KMS-11 (cell line): Measurements from ENCODE around the gene EVX1.

Experiments used
- H2AFZ ChIP-seq: fragments of 200-600 bp; sonication (generic); 2 replicates; pipeline ENCODE4 v1.6.1; 2016; ENCODE audit warnings: antibody characterized with exemption, mixed run types, low read depth
- H3K27ac ChIP-seq: fragments of 200-600 bp; sonication (generic); 2 replicates; pipeline ENCODE4 v1.6.1; 2016; ENCODE audit warnings: mild to moderate bottlenecking, mixed run types
- H3K27me3 ChIP-seq: fragments of 200-600 bp; sonication (generic); 2 replicates; pipeline ENCODE4 v1.6.1; 2017; ENCODE audit warnings: mild to moderate bottlenecking, low read depth, mixed run types, moderate library complexity; ENCODE audit not compliant: insufficient read depth
- H3K36me3 ChIP-seq: fragments of 200-600 bp; sonication (generic); 2 replicates; pipeline ENCODE4 v1.6.1; 2017; ENCODE audit warnings: mild to moderate bottlenecking, mixed run types; ENCODE audit not compliant: insufficient read depth
- H3K4me1 ChIP-seq: fragments of 200-600 bp; sonication (generic); 2 replicates; pipeline ENCODE4 v1.6.1; 2016; ENCODE audit warnings: mild to moderate bottlenecking, low read depth, mixed run types; ENCODE audit not compliant: poor library complexity, severe bottlenecking
- H3K4me2 ChIP-seq: fragments of 200-600 bp; sonication (generic); 2 replicates; pipeline ENCODE4 v1.7.0; 2016; ENCODE audit warnings: mild to moderate bottlenecking, mixed run types
- H3K4me3 ChIP-seq: fragments of 200-600 bp; sonication (generic); IDR thresholded peaks from 2 replicates; pipeline ENCODE4 v1.6.1; 2017; ENCODE audit warnings: low read depth, low read length, mixed read lengths; ENCODE audit not compliant: insufficient read depth
- H3K79me2 ChIP-seq: fragments of 200-600 bp; sonication (generic); 2 replicates; pipeline ENCODE4 v1.6.1; 2016; ENCODE audit warnings: low read depth, mixed run types; ENCODE audit not compliant: insufficient read depth
- H3K9ac ChIP-seq: fragments of 200-600 bp; sonication (generic); 2 replicates; pipeline ENCODE4 v1.6.1; 2016; ENCODE audit warnings: mild to moderate bottlenecking, mixed run types
- H4K20me1 ChIP-seq: fragments of 200-600 bp; sonication (generic); 2 replicates; pipeline ENCODE4 v1.6.1; 2016; ENCODE audit warnings: mild to moderate bottlenecking, mixed run types; ENCODE audit not compliant: insufficient read depth
- TF ChIP-seq, protein P1 (sequence below): fragments of 200-600 bp; sonication (generic); conservative IDR thresholded peaks from 2 replicates; pipeline ENCODE4 v1.6.1; 2017; ENCODE audit warnings: low read depth, mild to moderate bottlenecking, antibody characterized with exemption, low read length, moderate library complexity, mixed read lengths

EVX1 gene

DNA sequence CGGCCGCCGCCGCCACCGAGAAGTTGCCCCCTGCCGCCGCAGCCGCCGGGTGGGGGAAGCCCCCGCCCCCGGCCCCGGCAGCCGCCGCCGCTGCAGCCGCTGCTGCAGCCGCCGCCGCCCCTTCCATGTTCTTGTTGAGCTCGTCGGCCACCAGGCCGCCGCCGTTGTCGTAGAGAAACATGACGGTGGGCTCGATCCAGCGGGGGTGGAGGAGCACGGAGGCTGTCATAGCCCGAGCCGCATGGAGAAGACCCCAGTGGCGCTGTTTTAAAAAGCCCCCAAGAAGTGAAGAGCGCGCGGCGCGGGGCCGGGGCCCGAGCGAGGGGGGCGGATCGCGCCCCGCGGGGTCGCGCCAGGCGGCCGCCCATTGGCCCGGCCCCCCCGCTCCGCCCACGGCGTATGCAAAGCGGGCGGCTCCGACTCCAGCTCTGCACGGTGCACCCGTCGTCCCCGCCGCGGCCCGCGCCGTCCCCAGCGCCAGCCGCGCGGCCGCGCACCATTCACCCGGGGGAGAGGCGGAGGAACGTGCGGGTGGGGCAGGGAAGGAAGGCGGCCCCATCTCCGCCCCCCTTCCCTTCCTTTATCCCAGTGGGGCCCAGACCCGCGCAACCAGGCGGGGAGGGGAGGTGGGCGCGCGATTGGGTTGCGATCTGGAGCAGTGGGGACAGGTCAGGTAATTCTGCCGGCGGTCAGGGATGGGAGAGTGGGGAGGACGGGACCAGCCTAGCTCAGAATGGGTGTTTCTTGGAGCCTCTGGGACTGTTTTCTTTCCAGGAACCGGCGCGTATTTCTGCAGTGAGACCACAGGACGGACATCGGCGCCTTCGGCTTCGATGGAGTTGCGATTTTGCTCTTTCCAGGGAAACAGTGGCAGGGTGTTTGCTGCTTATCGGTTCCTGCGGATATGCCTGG, 42.5 kb upstream of the EVX1 start, which contains the start of gene HOXA13:
TSS of gene HOXA13 (minus strand) at position 243 of the 912 bp plus-strand sequence. CDS start at position 229, 14 bp downstream.
- TF ChIP-seq, protein P1, sequence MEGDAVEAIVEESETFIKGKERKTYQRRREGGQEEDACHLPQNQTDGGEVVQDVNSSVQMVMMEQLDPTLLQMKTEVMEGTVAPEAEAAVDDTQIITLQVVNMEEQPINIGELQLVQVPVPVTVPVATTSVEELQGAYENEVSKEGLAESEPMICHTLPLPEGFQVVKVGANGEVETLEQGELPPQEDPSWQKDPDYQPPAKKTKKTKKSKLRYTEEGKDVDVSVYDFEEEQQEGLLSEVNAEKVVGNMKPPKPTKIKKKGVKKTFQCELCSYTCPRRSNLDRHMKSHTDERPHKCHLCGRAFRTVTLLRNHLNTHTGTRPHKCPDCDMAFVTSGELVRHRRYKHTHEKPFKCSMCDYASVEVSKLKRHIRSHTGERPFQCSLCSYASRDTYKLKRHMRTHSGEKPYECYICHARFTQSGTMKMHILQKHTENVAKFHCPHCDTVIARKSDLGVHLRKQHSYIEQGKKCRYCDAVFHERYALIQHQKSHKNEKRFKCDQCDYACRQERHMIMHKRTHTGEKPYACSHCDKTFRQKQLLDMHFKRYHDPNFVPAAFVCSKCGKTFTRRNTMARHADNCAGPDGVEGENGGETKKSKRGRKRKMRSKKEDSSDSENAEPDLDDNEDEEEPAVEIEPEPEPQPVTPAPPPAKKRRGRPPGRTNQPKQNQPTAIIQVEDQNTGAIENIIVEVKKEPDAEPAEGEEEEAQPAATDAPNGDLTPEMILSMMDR = no peak
- peak within 1 kb of the TSS; percentile 62 for H2AFZ ChIP-seq
- no peaks in the 10 kb centered on the region for H3K27me3 ChIP-seq
- H3K4me3 ChIP-seq = no peak within 1 kb of the TSS
- H3K36me3 ChIP-seq = no peaks in the 10 kb centered on the region
- no peak within 1 kb of the TSS for H3K9ac ChIP-seq
- H3K4me2 ChIP-seq = peak within 1 kb of the TSS; percentile 44
- peaks cover 3% of the 10 kb centered on the region for H3K4me1 ChIP-seq
- H4K20me1 ChIP-seq = no peaks in the 10 kb centered on the region
- H3K79me2 ChIP-seq = no peaks in the 10 kb centered on the region
- no peak within 1 kb of the TSS for H3K27ac ChIP-seq

DNA sequence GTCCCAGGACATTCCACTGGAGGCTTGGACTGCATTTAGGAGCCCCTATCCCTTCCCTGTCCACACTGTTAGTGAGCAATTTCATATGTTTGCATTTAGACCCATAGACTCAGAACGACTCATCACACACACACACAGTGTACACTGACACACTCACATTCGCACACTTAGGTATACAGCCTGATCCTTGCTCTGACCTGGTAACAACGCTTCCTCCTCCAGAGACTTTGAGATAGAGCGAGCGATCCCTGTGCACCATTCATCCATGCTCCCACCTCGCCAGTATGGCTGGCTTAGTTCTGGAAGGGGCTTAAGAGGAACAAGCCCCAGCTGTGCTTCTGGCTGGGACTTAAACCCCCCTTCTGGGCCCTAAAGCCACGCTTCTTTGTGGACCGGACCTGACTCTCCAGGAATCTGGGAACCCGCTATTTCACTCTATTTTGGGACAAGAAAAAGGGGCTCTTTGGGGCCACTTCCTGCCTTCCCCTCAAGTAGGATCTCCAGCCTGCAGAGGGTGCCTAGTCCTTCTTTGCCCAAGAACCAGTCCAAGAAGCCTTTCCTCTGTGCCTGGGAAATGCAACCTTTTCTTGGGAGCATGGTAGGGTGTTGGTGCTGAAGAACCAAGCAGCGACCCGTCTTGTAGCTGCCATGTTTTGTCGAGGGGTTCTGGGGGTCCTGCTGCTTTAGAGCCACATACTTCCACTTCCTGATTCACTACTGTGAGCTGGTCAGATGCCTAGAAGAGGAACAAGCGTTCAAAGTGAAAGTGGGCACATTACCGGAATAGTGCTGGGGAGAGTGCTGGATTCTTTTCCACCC, 41.6 kb upstream of the EVX1 start:
- Histone ChIP-seq H3K36me3 (no peaks in the 10 kb centered on the region), H3K9ac (no peak overlapping the region), H3K27me3 (no peaks in the 10 kb centered on the region), H4K20me1 (no peaks in the 10 kb centered on the region), H3K79me2 (no peaks in the 10 kb centered on the region), H2AFZ (no peak overlapping the region; the same call in 1 of the 2 replicates), H3K4me1 (peaks cover 3% of the 10 kb centered on the region), H3K4me2 (peak overlapping the region; percentile 44; the same call in 1 of the 2 replicates), H3K27ac (no peak overlapping the region), H3K4me3 (no peak overlapping the region)
- TF ChIP-seq, protein P1 = no peak

DNA sequence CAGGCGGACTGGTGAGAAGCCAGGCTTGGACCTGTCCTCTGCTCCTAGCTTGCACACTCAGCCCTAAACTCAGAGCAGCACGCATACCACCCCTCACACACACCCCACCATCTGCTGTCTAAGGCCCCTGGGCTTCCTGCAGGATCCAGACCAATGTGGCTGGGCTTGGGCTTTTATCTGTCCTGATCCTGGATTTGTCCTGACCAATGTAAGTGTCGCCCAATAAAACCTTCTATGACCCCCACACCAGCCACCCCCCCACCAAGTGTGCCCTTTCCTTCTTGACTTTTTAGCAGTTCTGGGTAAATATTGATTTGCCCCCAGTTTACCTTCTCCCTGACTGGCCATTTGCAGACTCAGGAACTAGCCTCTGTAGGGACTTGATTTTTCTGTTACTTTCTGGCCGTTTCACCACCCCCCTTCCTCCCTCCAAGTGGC, 41.0 kb upstream of the EVX1 start:
- Histone ChIP-seq H3K27ac (no peak overlapping the region), H3K4me3 (no peak overlapping the region)

More for the DNA sequence above, 41.0 kb upstream of the EVX1 start:
- H3K4me1 ChIP-seq = no peaks in the 10 kb centered on the region
- H3K27me3 ChIP-seq = no peaks in the 10 kb centered on the region
- TF ChIP-seq, protein P1 = no peak
- no peaks in the 10 kb centered on the region for H3K36me3 ChIP-seq
- H3K79me2 ChIP-seq = no peaks in the 10 kb centered on the region
- no peaks in the 10 kb centered on the region for H4K20me1 ChIP-seq
- no peak overlapping the region for H3K4me2 ChIP-seq
- no peak overlapping the region for H2AFZ ChIP-seq
- no peak overlapping the region for H3K9ac ChIP-seq
